ENCODE results near the gene SLC5A5.

Gene SLC5A5

DNA sequence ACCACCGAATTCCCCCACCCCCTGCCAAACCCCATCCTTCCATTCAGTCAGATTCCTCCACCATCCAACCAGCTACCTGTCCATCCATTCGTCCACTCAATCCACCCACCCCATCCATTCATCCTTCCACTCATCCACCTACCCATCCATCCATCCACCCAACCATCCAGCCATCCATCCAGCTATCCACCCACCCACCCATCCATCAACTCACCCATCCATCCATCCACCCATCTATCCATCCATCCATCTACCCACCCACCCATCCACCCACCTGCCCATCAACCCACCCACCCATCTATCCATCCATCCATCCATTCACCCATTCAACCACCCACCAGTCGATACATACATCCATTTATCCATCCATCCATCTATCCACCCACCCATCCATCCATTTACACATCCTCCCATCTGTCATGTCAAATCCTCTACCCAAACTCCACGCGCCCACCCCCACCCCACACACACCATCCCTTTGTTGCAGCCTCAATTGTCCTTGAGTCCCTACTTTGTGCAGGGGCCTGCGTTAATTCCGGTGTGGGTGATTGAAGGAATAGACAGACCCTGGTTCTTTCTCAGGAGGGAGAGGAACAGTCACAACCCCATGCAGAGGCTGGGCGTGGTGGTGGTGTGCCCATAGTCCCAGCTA lies 5.3 kb upstream of the SLC5A5 start:
- peaks cover 40% of the 10 kb centered on the region for H3K36me3 ChIP-seq (ENCODE audit: control insufficient read depth, low read depth, low read length)
- peaks cover 14% of the 10 kb centered on the region for H3K27me3 ChIP-seq (ENCODE audit: control insufficient read depth, insufficient read depth, low read length)
- no peak overlapping the region for H3K4me3 ChIP-seq (ENCODE audit: low read length)
- no peaks in the 10 kb centered on the region for H3K9me3 ChIP-seq (ENCODE audit: control insufficient read depth, low read depth, low read length)
- no peak overlapping the region for H3K9ac ChIP-seq (ENCODE audit: low read length)
- no peak overlapping the region for H3K27ac ChIP-seq (ENCODE audit: low read length)
- H3K4me1 ChIP-seq (ENCODE audit: control insufficient read depth, low read depth, low read length), result peaks cover 9% of the 10 kb centered on the region

DNA sequence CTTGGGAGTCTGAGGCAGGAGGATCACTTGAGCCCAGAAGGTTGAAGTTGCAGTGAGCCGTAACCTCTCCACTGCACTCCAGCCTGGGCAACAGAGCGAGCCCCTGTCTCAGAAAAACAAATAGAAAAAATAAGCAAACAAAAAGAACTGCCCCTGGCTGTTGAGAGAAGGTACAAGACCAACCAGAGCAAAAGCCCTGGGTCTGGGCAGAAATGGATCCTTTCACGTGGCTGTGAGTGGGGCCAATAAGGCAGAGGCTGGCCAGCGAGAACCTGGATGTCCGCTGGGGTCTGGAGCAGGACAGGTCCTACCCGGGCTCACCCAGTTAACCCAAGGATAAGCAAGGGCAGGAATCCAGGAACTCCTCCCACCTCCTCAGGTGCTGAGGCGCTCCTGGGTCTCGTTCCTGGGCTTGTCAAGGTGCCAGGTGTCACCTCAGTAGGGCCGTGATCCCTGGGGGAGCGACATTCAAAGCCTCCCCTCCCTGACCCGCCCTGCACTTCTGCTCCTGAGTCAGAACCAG lies 4.7 kb upstream of the SLC5A5 start:
- Histone ChIP-seq H3K9me3 (ENCODE audit: control insufficient read depth, low read depth, low read length) (no peaks in the 10 kb centered on the region), H3K9ac (ENCODE audit: low read length) (no peak overlapping the region), H3K4me3 (ENCODE audit: low read length) (no peak overlapping the region), H3K27ac (ENCODE audit: low read length) (no peak overlapping the region), H3K36me3 (ENCODE audit: control insufficient read depth, low read depth, low read length) (peaks cover 34% of the 10 kb centered on the region), H3K27me3 (ENCODE audit: control insufficient read depth, insufficient read depth, low read length) (peaks cover 17% of the 10 kb centered on the region), H3K4me1 (ENCODE audit: control insufficient read depth, low read depth, low read length) (peaks cover 9% of the 10 kb centered on the region)

DNA sequence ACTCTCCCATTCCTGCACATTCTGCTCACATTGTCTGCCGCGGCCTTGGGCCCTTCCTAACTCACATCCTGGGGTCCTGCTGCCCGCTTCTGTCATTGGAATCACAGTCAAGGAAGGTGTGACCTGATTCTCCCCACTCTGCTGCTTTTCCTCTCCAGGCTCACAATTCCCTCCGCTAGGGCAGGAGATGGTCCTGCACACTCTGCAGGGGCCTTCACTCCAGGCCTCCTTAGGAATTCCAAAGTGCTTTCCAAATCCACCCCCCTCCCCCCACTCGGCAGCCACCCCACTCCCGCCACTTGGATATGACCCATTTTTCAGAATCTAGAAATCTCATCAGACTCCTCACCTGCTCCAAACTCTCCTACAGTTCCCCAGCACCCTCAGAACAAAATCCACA lies 3.1 kb upstream of the SLC5A5 start:
- Histone ChIP-seq H3K9ac (ENCODE audit: low read length) (no peak overlapping the region), H3K4me1 (ENCODE audit: control insufficient read depth, low read depth, low read length) (peaks cover 9% of the 10 kb centered on the region)

DNA sequence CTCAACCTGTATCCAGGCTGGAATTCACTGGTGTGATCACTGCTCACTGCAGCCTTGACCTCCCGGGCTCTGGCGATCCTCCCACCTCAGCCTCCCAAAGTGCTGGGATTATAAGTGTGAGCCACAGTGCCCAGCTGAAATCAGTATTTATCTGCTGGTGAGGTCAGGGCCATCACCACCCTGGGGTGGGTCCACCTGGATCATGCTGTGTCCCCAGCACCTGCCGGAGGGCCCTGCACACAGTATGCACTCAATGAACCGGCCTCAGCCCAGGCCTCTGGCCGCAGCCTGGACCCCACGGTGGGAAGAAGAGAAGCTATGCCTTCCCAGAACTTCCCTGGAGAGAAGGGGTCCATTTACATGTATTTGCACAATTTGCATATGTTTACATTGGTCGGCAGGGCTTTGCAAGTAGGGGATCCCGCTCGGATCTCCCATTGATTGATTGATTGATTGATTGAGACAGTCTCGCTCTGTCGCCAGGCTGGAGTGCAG lies 2.6 kb upstream of the SLC5A5 start:
- Histone ChIP-seq H3K9me3 (ENCODE audit: control insufficient read depth, low read depth, low read length) (no peaks in the 10 kb centered on the region), H3K36me3 (ENCODE audit: control insufficient read depth, low read depth, low read length) (peaks cover 12% of the 10 kb centered on the region), H3K4me1 (ENCODE audit: control insufficient read depth, low read depth, low read length) (peaks cover 9% of the 10 kb centered on the region), H3K4me3 (ENCODE audit: low read length) (no peak overlapping the region), H3K9ac (ENCODE audit: low read length) (no peak overlapping the region), H3K27me3 (ENCODE audit: control insufficient read depth, insufficient read depth, low read length) (peaks cover 27% of the 10 kb centered on the region), H3K27ac (ENCODE audit: low read length) (no peak overlapping the region)

More for the DNA sequence above, 3.1 kb upstream of the SLC5A5 start:
- Histone ChIP-seq H3K27me3 (ENCODE audit: control insufficient read depth, insufficient read depth, low read length) (peaks cover 25% of the 10 kb centered on the region), H3K27ac (ENCODE audit: low read length) (no peak overlapping the region), H3K9me3 (ENCODE audit: control insufficient read depth, low read depth, low read length) (no peaks in the 10 kb centered on the region), H3K4me3 (ENCODE audit: low read length) (no peak overlapping the region), H3K36me3 (ENCODE audit: control insufficient read depth, low read depth, low read length) (peaks cover 17% of the 10 kb centered on the region)

DNA sequence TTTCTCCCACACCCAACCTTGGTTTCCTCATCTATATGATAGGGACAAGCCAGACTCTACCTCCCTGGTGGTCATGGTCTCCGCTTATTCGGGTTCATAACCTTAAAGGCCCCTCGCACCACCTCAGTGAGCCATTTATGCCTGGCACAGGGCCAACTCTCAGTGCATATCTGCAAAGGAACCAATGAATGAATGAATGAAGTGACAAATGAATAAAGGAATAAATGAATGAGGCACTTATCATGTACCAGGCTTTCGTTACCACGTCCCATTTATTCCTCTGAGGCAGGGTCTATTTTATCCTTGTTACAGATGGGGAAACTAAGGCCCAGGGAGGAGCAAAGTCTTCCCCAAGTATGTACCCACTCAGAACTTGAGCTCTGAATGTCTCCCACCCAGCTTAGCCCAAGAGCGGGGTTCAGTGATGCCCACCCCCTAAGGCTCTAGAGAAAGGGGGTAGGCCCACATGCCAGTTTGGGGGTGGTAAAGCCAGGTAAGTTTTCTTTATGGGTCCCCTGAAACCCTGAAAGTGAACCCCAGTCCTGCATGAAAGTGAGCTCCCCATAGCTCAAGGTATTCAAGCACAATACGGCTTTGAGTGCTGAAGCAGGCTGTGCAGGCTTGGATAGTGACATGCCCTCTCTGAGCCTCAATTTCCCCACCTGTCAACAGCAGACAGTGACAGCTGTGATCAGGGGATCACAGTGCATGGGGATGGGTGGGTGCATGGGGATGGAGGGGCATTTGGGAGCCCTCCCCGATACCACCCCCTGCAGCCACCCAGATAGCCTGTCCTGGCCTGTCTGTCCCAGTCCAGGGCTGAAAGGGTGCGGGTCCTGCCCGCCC lies 490 bp upstream of the SLC5A5 start:
- Histone ChIP-seq H3K36me3 (ENCODE audit: control insufficient read depth, low read depth, low read length) (no peaks in the 10 kb centered on the region), H3K4me3 (ENCODE audit: low read length) (no peak overlapping the region), H3K4me1 (ENCODE audit: control insufficient read depth, low read depth, low read length) (peaks cover 9% of the 10 kb centered on the region), H3K27me3 (ENCODE audit: control insufficient read depth, insufficient read depth, low read length) (peaks cover 27% of the 10 kb centered on the region), H3K9me3 (ENCODE audit: control insufficient read depth, low read depth, low read length) (no peaks in the 10 kb centered on the region), H3K27ac (ENCODE audit: low read length) (no peak overlapping the region), H3K9ac (ENCODE audit: low read length) (no peak overlapping the region)

DNA sequence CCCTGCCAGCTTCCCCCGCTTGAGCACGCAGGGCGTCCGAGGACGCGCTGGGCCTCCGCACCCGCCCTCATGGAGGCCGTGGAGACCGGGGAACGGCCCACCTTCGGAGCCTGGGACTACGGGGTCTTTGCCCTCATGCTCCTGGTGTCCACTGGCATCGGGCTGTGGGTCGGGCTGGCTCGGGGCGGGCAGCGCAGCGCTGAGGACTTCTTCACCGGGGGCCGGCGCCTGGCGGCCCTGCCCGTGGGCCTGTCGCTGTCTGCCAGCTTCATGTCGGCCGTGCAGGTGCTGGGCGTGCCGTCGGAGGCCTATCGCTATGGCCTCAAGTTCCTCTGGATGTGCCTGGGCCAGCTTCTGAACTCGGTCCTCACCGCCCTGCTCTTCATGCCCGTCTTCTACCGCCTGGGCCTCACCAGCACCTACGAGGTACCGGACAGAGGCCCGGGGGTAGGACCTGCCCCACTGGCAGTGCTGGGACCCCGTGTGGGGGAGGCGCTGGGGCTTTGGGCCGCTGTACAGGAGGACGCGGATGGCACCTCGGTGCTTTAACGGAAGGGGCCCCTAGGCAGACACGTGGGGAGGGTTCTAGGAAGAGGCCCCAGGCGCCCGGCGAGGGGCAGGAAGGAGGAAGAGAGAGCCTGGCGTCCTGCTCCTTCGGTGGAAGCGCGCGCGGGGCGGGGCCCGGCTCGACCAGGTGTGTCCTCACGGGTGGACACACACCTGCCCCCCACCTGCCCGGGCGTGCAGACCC lies 681 bp downstream of the SLC5A5 start:
- Histone ChIP-seq H3K9ac (ENCODE audit: low read length) (no peak overlapping the region), H3K9me3 (ENCODE audit: control insufficient read depth, low read depth, low read length) (no peaks in the 10 kb centered on the region), H3K27me3 (ENCODE audit: control insufficient read depth, insufficient read depth, low read length) (peaks cover 27% of the 10 kb centered on the region), H3K4me3 (ENCODE audit: low read length) (no peak overlapping the region), H3K27ac (ENCODE audit: low read length) (no peak overlapping the region), H3K36me3 (ENCODE audit: control insufficient read depth, low read depth, low read length) (no peaks in the 10 kb centered on the region), H3K4me1 (ENCODE audit: control insufficient read depth, low read depth, low read length) (peaks cover 9% of the 10 kb centered on the region)

DNA sequence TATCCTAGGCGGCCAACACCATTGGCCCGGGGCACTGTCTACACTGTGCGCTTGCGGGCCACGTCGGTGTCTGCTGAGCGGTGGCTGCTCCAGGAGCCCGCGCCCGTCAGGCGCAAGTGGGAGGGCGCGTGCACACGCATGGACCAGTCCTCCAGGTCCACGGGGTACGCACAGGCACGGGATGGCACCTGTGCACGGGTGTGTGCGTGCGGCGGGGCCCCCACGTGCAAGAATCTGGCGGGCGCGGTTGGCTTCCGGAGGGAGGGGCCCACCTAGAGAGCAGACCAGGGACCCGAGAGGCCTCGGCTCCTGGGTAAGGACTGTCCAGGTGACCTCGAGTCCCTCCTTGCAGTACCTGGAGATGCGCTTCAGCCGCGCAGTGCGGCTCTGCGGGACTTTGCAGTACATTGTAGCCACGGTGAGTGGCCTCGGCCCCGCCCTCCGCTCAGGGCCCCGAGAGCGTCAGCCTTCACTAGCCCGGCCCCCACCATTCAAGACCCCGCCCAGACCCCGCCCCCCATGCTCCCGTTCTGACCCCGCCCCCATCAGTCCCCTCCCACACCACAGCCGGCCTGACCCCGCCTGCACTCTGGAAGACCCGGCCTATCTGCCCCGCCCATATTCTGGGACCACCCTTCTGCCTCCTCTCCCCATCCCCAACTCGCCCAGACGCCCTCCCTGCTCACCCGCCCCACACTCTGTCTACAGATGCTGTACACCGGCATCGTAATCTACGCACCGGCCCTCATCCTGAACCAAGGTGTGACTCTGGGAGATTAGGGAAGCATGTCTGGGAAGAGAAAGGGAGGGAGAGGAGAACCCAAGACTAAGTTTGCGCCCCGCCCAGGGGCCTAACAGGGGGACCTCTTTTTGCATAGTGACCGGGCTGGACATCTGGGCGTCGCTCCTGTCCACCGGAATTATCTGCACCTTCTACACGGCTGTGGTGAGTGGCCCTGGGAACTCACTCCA lies 2.3 kb downstream of the SLC5A5 start:
- H3K27me3 ChIP-seq (ENCODE audit: control insufficient read depth, insufficient read depth, low read length), result peaks cover 27% of the 10 kb centered on the region
- H3K27ac ChIP-seq (ENCODE audit: low read length), result no peak overlapping the region
- H3K9ac ChIP-seq (ENCODE audit: low read length), result no peak overlapping the region
- H3K4me3 ChIP-seq (ENCODE audit: low read length), result peak overlapping the region; percentile 72
- H3K4me1 ChIP-seq (ENCODE audit: control insufficient read depth, low read depth, low read length), result peaks cover under 1% of the 10 kb centered on the region
- H3K9me3 ChIP-seq (ENCODE audit: control insufficient read depth, low read depth, low read length), result no peaks in the 10 kb centered on the region
- H3K36me3 ChIP-seq (ENCODE audit: control insufficient read depth, low read depth, low read length), result no peaks in the 10 kb centered on the region

DNA sequence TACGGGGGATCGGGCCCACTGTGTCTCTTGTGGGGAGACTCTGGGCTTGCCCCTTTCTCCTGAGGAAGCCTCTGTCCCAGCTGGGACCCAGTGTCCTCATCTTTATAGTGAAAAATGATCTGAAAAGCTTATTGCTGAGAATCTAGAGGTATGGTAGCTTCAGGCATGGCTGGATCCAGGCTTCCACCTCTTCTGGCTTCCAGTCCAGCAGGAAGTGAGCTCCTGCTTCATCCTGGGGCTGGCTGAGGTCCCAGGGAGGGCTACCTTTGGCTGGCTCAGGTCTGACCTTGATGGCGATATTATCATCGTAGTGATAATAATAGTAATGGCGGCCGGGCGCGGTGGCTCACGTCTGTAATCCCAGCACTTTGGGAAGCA lies 3.0 kb downstream of the SLC5A5 start:
- no peak overlapping the region for H3K9ac ChIP-seq (ENCODE audit: low read length)
- peaks cover 27% of the 10 kb centered on the region for H3K27me3 ChIP-seq (ENCODE audit: control insufficient read depth, insufficient read depth, low read length)
- no peaks in the 10 kb centered on the region for H3K36me3 ChIP-seq (ENCODE audit: control insufficient read depth, low read depth, low read length)
- no peak overlapping the region for H3K27ac ChIP-seq (ENCODE audit: low read length)
- H3K9me3 ChIP-seq (ENCODE audit: control insufficient read depth, low read depth, low read length), result no peaks in the 10 kb centered on the region
- H3K4me1 ChIP-seq (ENCODE audit: control insufficient read depth, low read depth, low read length), result no peaks in the 10 kb centered on the region
- H3K4me3 ChIP-seq (ENCODE audit: low read length), result peak overlapping the region; percentile 34

DNA sequence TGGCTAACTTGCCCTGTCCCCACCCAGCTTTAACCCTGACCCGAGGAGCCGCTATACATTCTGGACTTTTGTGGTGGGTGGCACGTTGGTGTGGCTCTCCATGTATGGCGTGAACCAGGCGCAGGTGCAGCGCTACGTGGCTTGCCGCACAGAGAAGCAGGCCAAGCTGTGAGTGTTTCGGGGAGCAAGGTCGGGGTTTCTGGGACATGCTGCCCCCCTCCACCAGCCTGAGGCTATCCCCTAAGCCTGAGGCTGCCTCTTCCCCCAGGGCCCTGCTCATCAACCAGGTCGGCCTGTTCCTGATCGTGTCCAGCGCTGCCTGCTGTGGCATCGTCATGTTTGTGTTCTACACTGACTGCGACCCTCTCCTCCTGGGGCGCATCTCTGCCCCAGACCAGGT lies 6.0 kb downstream of the SLC5A5 start:
- no peak overlapping the region for H3K4me3 ChIP-seq (ENCODE audit: low read length)
- no peaks in the 10 kb centered on the region for H3K36me3 ChIP-seq (ENCODE audit: control insufficient read depth, low read depth, low read length)
- H3K9ac ChIP-seq (ENCODE audit: low read length), result no peak overlapping the region
- H3K9me3 ChIP-seq (ENCODE audit: control insufficient read depth, low read depth, low read length), result no peaks in the 10 kb centered on the region
- no peaks in the 10 kb centered on the region for H3K4me1 ChIP-seq (ENCODE audit: control insufficient read depth, low read depth, low read length)
- no peak overlapping the region for H3K27ac ChIP-seq (ENCODE audit: low read length)
- H3K27me3 ChIP-seq (ENCODE audit: control insufficient read depth, insufficient read depth, low read length), result peaks cover 10% of the 10 kb centered on the region

DNA sequence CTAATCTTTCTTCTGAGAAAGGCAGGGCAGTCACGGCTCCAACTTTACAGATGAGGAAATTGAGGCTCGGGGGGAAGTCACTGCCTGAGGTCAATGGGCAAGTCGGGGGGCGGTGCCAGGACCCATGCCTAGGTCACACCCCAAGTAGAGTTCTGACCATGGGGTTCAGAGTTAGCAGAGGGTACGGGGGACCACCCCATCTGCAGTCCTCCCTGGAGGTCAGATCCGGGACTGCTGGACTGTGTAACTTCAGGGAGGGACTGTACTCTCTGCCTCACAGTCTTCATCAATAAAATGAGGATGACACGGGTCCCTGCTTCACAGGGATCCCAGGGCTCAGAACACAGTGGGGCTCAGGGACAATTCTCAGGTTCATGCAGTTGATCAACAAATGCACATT lies 7.7 kb downstream of the SLC5A5 start:
- H3K9ac ChIP-seq (ENCODE audit: low read length), result no peak overlapping the region
- H3K4me1 ChIP-seq (ENCODE audit: control insufficient read depth, low read depth, low read length), result no peaks in the 10 kb centered on the region
- no peaks in the 10 kb centered on the region for H3K36me3 ChIP-seq (ENCODE audit: control insufficient read depth, low read depth, low read length)
- H3K9me3 ChIP-seq (ENCODE audit: control insufficient read depth, low read depth, low read length), result no peaks in the 10 kb centered on the region
- no peaks in the 10 kb centered on the region for H3K27me3 ChIP-seq (ENCODE audit: control insufficient read depth, insufficient read depth, low read length)
- no peak overlapping the region for H3K4me3 ChIP-seq (ENCODE audit: low read length)
- H3K27ac ChIP-seq (ENCODE audit: low read length), result no peak overlapping the region

Data from iPS-18a (cell line).